ENCODE measurements around the gene CRABP2. TPM values are rescaled to one million over a fixed set of nuclear protein-coding genes. Genes with fewer than 3 reads are reported as not detected.

The CRABP2 gene
- total and polyA plus RNA-seq, 2 of the 4 experiments (the other 2 are of a cell fraction) = 6.3 to 15.7 TPM

DNA sequence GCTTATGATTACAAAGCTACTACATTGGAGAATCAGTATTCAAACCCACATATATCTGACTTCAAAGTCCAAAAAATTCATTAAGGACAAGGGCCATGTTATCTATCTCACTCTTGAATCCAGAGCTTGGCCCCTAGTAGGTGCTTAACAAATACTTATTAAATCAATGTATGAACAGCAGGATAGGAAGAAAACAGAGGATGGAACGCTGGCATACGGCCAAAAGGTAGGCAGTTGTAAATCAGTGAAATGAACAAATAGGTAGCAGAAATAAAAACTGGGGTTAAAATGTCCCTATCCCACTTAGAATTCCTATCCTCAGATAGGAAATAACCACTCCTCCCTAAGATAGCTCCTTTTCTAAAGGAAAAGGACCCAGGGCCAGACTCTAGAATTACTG is 33.5 kb upstream of the CRABP2 start:
- no peaks in the 10 kb centered on the region for H3K27me3 ChIP-seq (ENCODE audit: control insufficient read depth, insufficient read depth, low read length)
- no peak overlapping the region for H3K9ac ChIP-seq (ENCODE audit: low read depth, low read length)
- H4K91ac ChIP-seq (ENCODE audit: insufficient read depth, low read depth, low read length) = no peak overlapping the region
- H3K36me3 ChIP-seq (ENCODE audit: control insufficient read depth, insufficient read depth, low read length) = peaks cover 39% of the 10 kb centered on the region
- H3K14ac ChIP-seq (replicated peaks; ENCODE audit: low read depth, low read length) = no peak overlapping the region
- H3K4me1 ChIP-seq (ENCODE audit: control insufficient read depth, insufficient read depth, low read length) = 0 out of 2 replicates have a peak, but pooled peaks cover 2% of the 10 kb centered on the region
- H3K4me2 ChIP-seq (ENCODE audit: low read depth, low read length) = no peak overlapping the region
- no peak overlapping the region for H2AK9ac ChIP-seq (replicated peaks; ENCODE audit: low read depth, low read length, poor library complexity)
- H3K4me3 ChIP-seq (ENCODE audit: insufficient read depth, low read depth, low read length) = no peak overlapping the region
- no peak overlapping the region for H3K56ac ChIP-seq (ENCODE audit: extremely low read depth, insufficient read depth, low read length)
- H3K18ac ChIP-seq (ENCODE audit: low read depth, low read length) = no peak overlapping the region
- no peak overlapping the region for H2BK20ac ChIP-seq (ENCODE audit: low read depth, low read length)
- ChIA-PET CTCF (interaction anchor here (0.9 kb wide), 1 partner anchor 13 kb away, joined by 3 read pairs; no protein-coding TSS in a partner anchor), POLR2A (ENCODE audit: unreplicated experiment) (no interaction called here)
- H4K5ac ChIP-seq (ENCODE audit: low read depth, low read length) = no peak overlapping the region
- H2BK15ac ChIP-seq (ENCODE audit: low read depth, low read length) = no peak overlapping the region
- no peak overlapping the region for H3K27ac ChIP-seq (ENCODE audit: insufficient read depth, low read length)
- no CpG with 5 or more reads among the region's 2 CpGs for WGBS, 2 experiments (ENCODE audit: extremely low coverage in 2 of 2, insufficient read length in 1 of 2)
- no TSS peak for BruUV-seq (replicated peaks)
- no peak overlapping the region for H3K4ac ChIP-seq (ENCODE audit: low read depth, low read length)
- H2BK5ac ChIP-seq (ENCODE audit: low read depth, low read length, poor library complexity, severe bottlenecking) = no peak overlapping the region
- H3K9me1 ChIP-seq (ENCODE audit: insufficient read depth, low read length) = no peaks in the 10 kb centered on the region; the same call in 1 of the 2 replicates
- no peak overlapping the region for H4K8ac ChIP-seq (ENCODE audit: low read depth in 2 of 2, low read length in 2 of 2)
- H2BK120ac ChIP-seq (ENCODE audit: low read depth, low read length) = no peak overlapping the region
- dilution Hi-C loops (cut with HindIII; ENCODE audit: low sequenced_read_pairs, unreplicated experiment) = no loop called here
- no peaks in the 10 kb centered on the region for H4K20me1 ChIP-seq (ENCODE audit: insufficient read depth, low read length)
- no peak overlapping the region for H2AFZ ChIP-seq (replicated peaks; ENCODE audit: low read length, poor library complexity)
- peaks cover 4 to 42% of the 10 kb centered on the region in 2 experiments for H3K79me1 ChIP-seq (ENCODE audit: low read depth in 1 of 2, low read length in 2 of 2)
- intact Hi-C loops (cut with micrococcal nuclease) = no loop called here
- no peak overlapping the region for H3K23ac ChIP-seq (ENCODE audit: low read depth, low read length)
- ATAC-seq (ENCODE audit: low read depth) = no peak
- TF ChIP-seq SMC3 (IDR thresholded peaks at IDR 0.05; ENCODE audit: low read depth, low read length) (no peak), RAD21 (IDR thresholded peaks at IDR 0.05; ENCODE audit: low read length) (no peak), CEBPB (IDR thresholded peaks at IDR 0.05; ENCODE audit: low read depth, low read length) (no peak), BHLHE40 (IDR thresholded peaks at IDR 0.05; ENCODE audit: low read depth, low read length) (no peak), MAZ (IDR thresholded peaks at IDR 0.05; ENCODE audit: borderline replicate concordance, low read depth, low read length) (no peak), MAFK (IDR thresholded peaks at IDR 0.05; ENCODE audit: low read depth, low read length) (no peak), POLR2A (IDR thresholded peaks at IDR 0.05; ENCODE audit: low read depth, low read length) (no peak), NFE2L2 (IDR thresholded peaks at IDR 0.05; ENCODE audit: low read depth, low read length) (no peak), FOS (IDR thresholded peaks at IDR 0.05; ENCODE audit: low read depth, low read length) (no peak), RFX5 (IDR thresholded peaks at IDR 0.05; ENCODE audit: low read depth, low read length) (no peak), CHD1 (IDR thresholded peaks at IDR 0.05; ENCODE audit: low read depth, low read length) (no peak), RCOR1 (IDR thresholded peaks at IDR 0.05; ENCODE audit: insufficient replicate concordance, low read length) (no peak), MXI1 (IDR thresholded peaks at IDR 0.05; ENCODE audit: borderline replicate concordance, low read depth, low read length) (no peak)
- TF ChIP-seq, protein P1, sequence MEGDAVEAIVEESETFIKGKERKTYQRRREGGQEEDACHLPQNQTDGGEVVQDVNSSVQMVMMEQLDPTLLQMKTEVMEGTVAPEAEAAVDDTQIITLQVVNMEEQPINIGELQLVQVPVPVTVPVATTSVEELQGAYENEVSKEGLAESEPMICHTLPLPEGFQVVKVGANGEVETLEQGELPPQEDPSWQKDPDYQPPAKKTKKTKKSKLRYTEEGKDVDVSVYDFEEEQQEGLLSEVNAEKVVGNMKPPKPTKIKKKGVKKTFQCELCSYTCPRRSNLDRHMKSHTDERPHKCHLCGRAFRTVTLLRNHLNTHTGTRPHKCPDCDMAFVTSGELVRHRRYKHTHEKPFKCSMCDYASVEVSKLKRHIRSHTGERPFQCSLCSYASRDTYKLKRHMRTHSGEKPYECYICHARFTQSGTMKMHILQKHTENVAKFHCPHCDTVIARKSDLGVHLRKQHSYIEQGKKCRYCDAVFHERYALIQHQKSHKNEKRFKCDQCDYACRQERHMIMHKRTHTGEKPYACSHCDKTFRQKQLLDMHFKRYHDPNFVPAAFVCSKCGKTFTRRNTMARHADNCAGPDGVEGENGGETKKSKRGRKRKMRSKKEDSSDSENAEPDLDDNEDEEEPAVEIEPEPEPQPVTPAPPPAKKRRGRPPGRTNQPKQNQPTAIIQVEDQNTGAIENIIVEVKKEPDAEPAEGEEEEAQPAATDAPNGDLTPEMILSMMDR (conservative IDR thresholded peaks at IDR 0.05; ENCODE audit: low read depth, low read length) = no peak
- TF ChIP-seq, protein P2, sequence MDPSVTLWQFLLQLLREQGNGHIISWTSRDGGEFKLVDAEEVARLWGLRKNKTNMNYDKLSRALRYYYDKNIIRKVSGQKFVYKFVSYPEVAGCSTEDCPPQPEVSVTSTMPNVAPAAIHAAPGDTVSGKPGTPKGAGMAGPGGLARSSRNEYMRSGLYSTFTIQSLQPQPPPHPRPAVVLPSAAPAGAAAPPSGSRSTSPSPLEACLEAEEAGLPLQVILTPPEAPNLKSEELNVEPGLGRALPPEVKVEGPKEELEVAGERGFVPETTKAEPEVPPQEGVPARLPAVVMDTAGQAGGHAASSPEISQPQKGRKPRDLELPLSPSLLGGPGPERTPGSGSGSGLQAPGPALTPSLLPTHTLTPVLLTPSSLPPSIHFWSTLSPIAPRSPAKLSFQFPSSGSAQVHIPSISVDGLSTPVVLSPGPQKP (IDR thresholded peaks at IDR 0.05; ENCODE audit: borderline replicate concordance, low read depth, low read length) = no peak
- TF ChIP-seq, protein P3, sequence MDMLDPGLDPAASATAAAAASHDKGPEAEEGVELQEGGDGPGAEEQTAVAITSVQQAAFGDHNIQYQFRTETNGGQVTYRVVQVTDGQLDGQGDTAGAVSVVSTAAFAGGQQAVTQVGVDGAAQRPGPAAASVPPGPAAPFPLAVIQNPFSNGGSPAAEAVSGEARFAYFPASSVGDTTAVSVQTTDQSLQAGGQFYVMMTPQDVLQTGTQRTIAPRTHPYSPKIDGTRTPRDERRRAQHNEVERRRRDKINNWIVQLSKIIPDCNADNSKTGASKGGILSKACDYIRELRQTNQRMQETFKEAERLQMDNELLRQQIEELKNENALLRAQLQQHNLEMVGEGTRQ (IDR thresholded peaks at IDR 0.05; ENCODE audit: low read depth, low read length) = no peak
- in situ Hi-C loops (cut with MboI; ENCODE audit: low sequenced_read_pairs) = no loop called here
- DNase-seq = no peak
- no peak overlapping the region for H2AK5ac ChIP-seq (ENCODE audit: low read depth, low read length)
- no peaks in the 10 kb centered on the region for H3K9me3 ChIP-seq (ENCODE audit: control insufficient read depth, insufficient read depth, low read length)
